SU-DHL-6 (cell line): Measurements from ENCODE around the gene SLC13A1.

ENCODE experiments used
- CTCF ChIP-seq: fragments of 200-600 bp; sonication (generic); IDR thresholded peaks from one replicate; pipeline ENCODE4 v1.5.1; 2017; ENCODE audit warnings: antibody characterized with exemption, mild to moderate bottlenecking, low read length, moderate library complexity; ENCODE audit not compliant: insufficient read depth, poor library complexity, severe bottlenecking
- EZH2phosphoT487 ChIP-seq: fragments of 200-600 bp; sonication (generic), shearing (Covaris generic); conservative IDR thresholded peaks from 2 replicates; pipeline ENCODE4 v1.6.1; 2018; ENCODE audit warnings: mild to moderate bottlenecking, antibody characterized with exemption, low read length, moderate library complexity, mixed read lengths

GRCh38 chr7:123169065-123169464 is 30.7 kb downstream of the SLC13A1 start:
- no peak for TF ChIP-seq CTCF
- no peak for TF ChIP-seq EZH2phosphoT487
